GM18951 (cell line): Measurements from ENCODE around the gene PGGHG.

ENCODE experiments used
- POLR2A ChIP-seq: IDR thresholded peaks from 4 replicates; pipeline ENCODE4 v1.6.1; 2011; ENCODE audit warnings: mild to moderate bottlenecking; ENCODE audit not compliant: insufficient read length, insufficient read depth; ENCODE audit errors: extremely low read depth
- in situ Hi-C: fragments of 300-500 bp; cut with MboI; formaldehyde crosslinking; loops from one replicate; pipeline ENCODE4 v1.12.0; 2022; ENCODE audit warnings: low sequenced_read_pairs, mixed read lengths, inconsistent platforms; ENCODE audit not compliant: unreplicated experiment

Gene PGGHG

DNA sequence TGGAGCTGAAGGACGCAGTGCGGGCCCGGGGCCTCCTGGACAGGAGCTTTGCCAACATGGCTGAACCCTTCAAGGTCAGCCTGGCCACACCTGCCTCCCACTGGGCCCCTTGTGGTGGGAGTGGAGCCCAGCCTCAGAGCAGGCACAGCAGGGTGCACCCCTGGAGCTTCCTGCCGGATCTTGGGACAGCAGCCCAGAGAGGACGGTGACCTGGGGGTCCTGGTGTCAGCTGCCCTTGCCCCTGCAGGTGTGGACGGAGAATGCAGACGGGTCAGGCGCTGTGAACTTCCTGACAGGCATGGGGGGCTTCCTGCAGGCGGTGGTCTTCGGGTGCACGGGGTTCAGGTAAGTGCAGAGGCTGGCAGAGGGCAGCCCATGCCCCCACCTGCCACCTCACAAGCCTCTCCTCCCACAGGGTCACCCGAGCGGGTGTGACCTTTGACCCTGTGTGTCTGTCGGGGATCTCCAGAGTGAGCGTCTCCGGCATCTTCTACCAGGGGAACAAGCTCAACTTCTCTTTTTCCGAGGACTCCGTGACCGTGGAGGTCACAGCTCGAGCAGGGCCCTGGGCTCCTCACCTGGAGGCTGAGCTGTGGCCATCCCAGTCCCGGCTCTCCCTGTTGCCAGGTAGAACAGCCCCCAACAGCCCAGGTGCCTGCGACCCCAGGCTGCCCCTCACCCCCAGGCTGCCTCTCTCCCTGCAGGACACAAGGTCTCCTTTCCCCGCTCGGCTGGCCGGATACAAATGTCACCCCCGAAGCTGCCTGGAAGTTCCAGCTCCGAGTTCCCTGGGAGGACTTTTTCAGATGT, 5.1 kb downstream of the PGGHG start:
- no peak for TF ChIP-seq POLR2A
- in situ Hi-C loops = no loop called here

DNA sequence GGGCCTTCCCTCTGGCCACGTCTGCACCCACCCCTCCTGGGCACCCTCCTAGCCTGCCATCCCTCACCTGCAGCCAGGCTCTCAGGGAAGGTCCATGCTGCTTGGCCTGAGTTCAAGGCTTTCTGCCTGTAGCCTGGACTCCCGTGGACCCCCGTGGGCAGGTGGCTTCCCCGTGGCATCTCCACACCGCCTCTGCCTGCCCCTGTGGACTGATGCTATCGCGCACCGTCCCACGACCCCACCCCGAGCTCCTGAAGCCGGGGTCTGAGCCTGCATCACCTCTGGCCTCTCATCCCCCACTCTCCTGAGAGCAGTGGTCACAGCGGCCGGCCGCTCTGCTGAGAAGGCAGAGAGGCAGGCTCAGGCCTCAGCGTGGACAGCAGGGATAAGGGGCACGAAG, 5.9 kb downstream of the PGGHG start:
- in situ Hi-C loops = no loop called here
- TF ChIP-seq POLR2A = no peak

DNA sequence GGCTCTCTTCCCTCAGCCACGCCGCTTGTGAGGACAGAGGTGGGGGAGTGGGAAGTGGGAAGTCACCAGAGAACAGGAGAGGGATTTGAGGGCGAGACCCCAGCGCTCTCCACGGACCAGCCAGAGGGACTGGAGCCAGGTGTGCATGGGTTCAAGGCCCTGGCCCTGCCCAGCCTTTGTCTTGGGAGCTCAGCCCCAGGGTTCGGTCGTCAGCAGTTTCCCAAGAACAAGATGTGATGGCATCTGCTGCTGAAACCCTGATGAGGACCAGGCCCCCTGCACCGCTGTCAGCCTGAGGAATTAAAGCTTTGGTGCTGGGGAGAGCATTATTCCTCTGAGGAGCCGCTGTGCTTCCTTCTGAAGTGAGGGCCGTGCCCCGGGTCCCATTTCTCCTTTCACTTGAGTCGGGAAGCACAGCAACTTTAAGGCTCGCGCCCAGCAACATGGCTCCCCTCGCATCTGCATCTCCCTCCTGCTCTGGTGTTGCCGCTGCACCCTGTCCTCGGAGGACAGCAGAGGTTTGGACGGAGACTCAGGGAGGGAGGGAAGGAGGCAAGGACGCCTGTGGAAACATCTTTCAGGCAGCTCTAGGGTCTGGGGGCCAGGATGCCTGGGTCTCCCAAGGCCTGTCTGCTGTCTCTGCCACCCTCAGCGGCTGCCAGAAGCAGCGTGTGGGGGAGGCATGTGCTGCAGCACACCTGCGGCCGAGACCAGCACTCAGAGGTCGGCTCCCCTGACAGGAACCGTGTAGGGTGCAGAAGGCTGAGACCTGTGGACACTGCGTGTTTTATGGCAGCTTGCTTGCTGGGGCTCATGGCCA, 6.6 kb downstream of the PGGHG start:
- TF ChIP-seq POLR2A = no peak

DNA sequence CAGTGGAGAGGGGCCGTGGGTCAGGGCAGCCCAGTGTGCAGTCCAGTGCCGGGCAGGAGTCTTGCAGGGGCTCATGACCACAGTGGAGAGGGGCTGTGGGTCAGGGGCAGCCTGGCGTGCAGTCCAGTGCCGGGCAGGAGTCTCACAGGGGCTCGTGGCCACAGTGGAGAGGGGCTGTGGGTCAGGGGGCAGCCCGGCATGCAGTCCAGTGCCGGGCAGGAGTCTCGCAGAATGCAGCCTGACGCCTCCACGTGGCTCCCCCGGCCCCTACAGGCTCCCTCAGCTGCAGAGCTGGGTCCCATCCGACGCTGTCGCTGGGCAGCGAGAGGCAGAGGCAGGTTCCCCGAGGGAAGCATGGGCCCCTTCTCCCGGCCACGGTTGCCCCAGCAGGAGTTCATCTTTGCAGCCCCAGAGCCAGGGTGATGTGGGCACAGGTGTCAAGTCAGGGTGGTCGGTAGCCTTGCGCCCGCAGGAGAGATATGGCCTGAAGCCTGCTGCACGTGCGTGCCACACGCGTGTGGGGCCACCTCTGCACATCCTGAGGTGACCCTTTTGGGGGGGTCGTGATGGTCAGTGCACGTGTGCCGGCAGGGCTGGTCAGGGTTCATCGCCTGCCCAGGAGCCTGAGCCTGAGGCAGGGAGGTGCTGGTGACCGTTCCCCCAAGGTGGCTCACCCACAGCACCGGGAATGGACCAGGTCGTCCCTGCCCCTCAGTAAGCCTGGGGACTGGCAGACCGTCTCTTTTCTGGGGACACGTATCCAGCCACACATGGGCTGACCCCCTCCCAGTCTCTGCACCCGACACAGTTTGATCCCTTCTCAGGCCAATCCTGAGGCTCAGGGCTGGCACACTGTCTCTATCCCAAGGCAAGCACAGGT, 7.5 kb downstream of the PGGHG start:
- no peak for TF ChIP-seq POLR2A
- in situ Hi-C loops = no loop called here

More for the DNA sequence above, 6.6 kb downstream of the PGGHG start:
- in situ Hi-C loops = no loop called here

DNA sequence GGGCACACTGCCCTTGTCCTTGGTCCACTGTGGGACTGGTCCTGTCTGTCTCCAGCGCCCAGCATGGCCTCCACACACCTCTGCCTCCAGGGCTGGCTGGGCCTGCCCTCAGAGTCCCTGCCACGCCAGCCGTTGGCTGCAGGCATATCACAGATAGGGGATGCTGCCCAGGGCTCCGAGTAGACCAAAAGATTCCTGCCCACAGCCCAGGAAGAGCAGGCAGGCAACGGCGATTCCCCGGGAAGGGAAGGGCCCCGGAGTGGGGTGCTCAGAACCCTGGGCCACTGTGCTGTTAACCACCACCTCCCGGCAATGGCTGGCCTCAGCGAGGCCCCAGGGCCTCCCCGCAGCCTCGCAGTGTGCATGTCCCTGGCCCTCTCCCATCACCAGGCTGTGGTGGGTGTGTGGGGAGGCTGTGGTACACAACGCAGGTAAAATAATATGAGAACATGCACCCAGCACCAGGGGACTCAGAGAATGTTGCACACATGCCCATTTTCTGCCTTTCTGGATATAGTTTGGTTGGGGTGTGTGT, 8.2 kb downstream of the PGGHG start:
- no peak for TF ChIP-seq POLR2A
- in situ Hi-C loops = no loop called here

DNA sequence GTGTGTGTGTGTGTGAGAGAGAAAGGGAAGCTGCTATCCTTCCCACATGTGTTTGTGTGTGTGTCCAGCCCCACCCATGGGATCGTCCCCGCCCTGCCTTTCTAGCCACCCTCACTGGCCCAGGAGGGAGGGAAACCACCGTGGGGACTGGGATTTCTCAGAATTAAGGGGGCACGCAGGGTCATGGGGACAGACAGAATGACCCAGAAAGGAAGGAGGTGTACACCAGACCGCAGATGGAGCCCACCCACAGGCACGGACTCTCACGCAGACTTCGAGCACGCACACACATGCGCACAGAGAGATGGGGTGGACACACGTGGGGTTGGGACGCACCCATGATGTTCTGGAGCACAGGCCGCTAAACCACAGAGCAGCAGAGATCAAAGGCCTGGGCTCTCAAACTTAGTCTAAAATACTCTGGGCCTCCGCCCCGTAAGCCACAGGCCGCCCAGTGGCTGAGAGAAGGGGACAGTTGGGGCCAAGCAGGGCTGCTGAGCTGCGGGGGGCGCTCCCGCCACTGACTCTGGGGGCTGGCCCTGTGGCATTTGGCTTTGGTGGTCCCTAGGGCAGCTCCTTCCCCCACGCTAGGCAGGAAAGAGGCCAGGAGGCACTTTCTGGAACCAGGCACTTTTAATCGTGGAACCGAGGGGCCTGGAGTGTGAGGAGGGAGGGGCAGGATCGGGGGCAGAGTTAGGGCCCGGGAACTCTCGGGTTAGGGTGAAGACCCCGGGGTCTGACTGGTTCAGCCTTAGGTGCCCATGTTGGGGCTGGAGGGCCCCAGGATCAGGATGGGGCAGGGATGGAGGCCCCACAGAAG, 8.9 kb downstream of the PGGHG start:
- TF ChIP-seq POLR2A = no peak
- in situ Hi-C loops = no loop called here

DNA sequence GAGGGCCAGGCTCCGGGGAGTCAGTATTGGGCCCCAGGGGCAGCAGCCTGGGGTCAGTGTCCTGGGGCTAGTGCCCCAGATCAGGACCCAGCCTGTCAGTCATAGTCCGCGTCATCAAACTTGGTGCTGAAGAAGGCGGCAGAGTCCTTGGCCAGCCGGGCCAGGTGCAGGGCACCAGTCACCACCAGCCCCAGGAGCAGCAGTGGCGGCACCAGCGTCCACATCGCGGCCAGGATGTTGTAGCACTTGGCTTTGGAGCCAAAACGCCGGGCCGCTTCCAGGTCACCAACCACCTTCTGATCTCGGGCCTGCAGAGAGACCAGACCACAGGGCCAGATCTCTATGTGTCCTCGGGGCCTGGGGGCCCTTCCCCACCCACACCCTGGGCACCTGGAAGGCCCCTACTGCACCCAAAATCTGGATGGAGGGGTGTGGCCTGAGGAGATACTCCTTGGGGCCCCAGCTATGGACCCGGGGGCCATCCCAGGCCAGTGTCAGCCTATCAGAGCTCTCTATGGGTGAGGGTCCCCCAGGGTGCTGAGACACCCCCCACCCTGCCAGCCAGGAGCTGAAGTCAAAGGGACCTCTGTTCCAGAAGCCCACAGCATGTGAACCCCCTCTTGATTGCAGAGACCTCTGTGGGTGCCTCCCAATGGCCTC, 9.6 kb downstream of the PGGHG start:
- TF ChIP-seq POLR2A = no peak
- in situ Hi-C loops = no loop called here

DNA sequence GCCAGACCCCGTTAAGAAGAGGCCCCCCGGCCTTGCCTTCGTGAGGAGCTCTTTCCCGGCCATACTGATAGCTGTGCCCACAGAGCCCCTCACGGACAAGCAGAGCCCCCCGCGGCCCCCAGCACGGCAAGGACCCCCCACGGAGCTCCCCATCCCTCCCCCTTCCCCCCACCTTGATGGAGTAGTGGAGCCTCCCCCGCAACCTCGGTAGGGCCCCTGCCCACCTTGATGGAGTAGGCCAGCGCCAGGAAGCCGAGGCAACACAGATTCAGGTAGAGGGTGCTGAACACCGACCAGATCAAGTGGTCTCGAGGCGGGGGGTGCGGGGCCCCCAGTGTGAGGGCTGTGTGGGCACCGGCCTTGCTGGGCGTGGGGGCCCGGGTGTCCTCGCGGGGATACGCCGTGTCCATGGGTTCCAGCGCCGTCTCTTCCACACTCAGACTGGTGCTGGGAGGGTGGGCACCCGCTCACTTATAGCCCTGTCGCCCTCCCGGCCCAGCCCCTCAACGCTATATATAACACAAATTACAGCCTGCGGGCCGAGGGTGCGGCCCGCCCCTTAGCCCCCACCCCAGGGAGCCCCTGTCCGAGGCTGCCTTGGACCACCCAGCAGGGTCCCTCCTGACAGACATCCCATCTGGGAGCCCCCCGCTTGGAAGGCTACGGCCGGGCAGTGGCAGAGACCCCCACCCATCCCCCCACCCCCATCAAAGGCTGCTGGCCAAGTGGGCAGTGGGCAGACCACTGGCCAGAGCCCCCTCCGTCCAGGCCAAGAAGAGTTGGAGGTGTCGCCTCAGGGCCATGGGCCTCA, 10.4 kb downstream of the PGGHG start, which contains the start of gene IFITM5:
Gene IFITM5 (minus strand): TSS at position 446 of the 811 bp plus-strand sequence. CDS start 36 bp downstream, at position 410.
- in situ Hi-C loops = no loop called here
- no peak for TF ChIP-seq POLR2A

DNA sequence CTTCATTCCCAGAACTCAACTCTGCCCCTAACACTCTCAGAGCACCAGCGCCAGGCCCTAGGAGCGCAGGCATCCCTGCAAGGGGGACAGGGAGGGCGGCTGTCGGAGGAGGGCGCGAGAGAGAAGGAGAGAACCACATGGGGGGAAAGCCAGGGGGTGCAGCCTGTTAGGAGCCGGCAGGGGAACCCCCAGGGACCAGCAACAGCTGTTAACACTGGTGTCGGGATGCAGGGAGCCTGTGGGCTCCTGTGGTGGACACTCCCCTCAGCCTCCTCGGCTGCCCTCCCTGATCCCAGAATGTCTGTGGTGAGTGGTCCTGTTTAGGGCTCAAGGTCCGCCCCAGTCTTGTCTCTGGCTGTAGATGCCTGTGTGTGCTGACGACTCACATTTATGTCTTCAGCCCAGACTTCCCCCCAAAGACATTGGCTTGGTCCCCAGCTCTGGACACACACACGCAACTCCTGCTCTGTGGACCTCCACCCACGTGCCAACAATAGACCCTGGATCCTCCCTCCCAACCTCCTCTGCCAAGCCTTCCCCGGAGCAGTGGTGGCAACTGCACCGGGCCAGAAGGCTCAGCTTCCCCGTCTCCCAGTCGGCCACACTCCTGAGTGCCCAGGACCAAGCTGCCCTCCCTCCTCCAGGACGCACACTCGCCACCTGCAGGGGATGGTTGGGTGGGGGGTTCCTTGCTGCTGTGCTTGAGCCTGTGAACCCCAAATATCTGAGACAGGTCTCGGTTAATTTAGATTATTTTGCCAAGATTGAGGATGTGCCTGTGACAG, 11.2 kb downstream of the PGGHG start:
- TF ChIP-seq POLR2A = no peak
- in situ Hi-C loops = no loop called here

DNA sequence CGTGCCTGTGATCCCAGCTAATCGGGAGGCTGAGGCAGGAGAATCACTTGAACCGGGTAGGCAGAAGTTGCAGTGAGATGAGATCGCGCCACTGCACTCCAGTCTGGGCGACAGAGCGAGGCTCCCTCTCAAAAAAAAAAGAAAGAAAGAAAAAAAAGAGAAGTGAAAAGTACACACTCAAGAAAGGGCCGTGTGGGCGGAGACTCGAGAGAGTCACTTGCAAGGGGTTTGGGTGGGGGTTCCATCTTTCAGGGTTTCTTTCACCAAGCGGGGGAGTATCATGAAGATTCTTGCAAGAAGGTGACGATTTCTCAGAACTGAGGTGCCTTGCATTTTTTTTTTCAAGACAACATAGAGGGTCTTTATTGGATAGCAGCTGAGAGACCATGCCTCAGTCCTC, 14.4 kb downstream of the PGGHG start:
- in situ Hi-C loops = no loop called here
- TF ChIP-seq POLR2A = no peak
